GM12892 (cell line): Measurements from ENCODE around the gene CD24.

Experiments
- POLR2A ChIP-seq: IDR thresholded peaks from 2 replicates; pipeline ENCODE4 v1.6.1; 2011; ENCODE audit warnings: low read depth, low read length, control low read depth
- POLR2AphosphoS5 ChIP-seq: IDR thresholded peaks from 2 replicates; pipeline ENCODE4 v1.6.1; 2011; ENCODE audit warnings: low read depth, low read length, control low read depth

GRCh38 chr6:107009499-107009898, 35.0 kb upstream of the CD24 start:
- TF ChIP-seq POLR2AphosphoS5: no peak
- TF ChIP-seq POLR2A: no peak
